Trophoblast cell (in vitro differentiated cells and primary cell): ENCODE data around the gene CFAP57.
"Not testable (repeated sequence)": the region's sequence is repeated elsewhere in the genome, so short reads cannot be mapped to it uniquely, and the experiment has no call there.

Experiments
- DNase-seq, 2 donors: peaks; one replicate each; pipeline ENCODE4 v3.0.0-alpha.2; 2016
- H2AFZ ChIP-seq: 2 replicates; pipeline ENCODE4 v1.6.1; 2013; ENCODE audit warnings: low read length, moderate library complexity, mild to moderate bottlenecking; ENCODE audit not compliant: insufficient read depth, poor library complexity
- H2AK5ac ChIP-seq: 2 replicates; pipeline ENCODE4 v1.6.1; 2013; ENCODE audit warnings: mild to moderate bottlenecking, low read length
- H2BK120ac ChIP-seq: 2 replicates; pipeline ENCODE4 v1.6.1; 2013; ENCODE audit warnings: low read length, mild to moderate bottlenecking, moderate library complexity; ENCODE audit not compliant: insufficient read depth, poor library complexity
- H2BK12ac ChIP-seq: 2 replicates; pipeline ENCODE4 v1.6.1; 2013; ENCODE audit warnings: mild to moderate bottlenecking, low read length, moderate library complexity
- H2BK5ac ChIP-seq: 2 replicates; pipeline ENCODE4 v1.6.1; 2013; ENCODE audit warnings: low read length, low read depth, moderate library complexity, mild to moderate bottlenecking; ENCODE audit not compliant: poor library complexity
- H3K14ac ChIP-seq: 2 replicates; pipeline ENCODE4 v1.6.1; 2013; ENCODE audit warnings: mild to moderate bottlenecking, low read length
- H3K18ac ChIP-seq: 2 replicates; pipeline ENCODE4 v1.6.1; 2013; ENCODE audit warnings: mild to moderate bottlenecking, low read length
- H3K23ac ChIP-seq: 2 replicates; pipeline ENCODE4 v1.6.1; 2013; ENCODE audit warnings: low read length
- H3K27ac ChIP-seq: 2 replicates; pipeline ENCODE4 v1.5.1; 2013; ENCODE audit warnings: low read depth, mild to moderate bottlenecking, inconsistent platforms, low read length, moderate library complexity
- H3K27me3 ChIP-seq: 2 replicates; pipeline ENCODE4 v1.6.1; 2013; ENCODE audit warnings: inconsistent platforms, mild to moderate bottlenecking, low read length, moderate library complexity; ENCODE audit not compliant: insufficient read depth
- H3K36me3 ChIP-seq, 2 experiments: 1 replicate in 1 of 2; 2 replicates in 1 of 2; pipeline ENCODE4 v1.6.1; 2013; ENCODE audit warnings: low read length in 2 of 2, mild to moderate bottlenecking in 2 of 2, moderate library complexity in 1 of 2; ENCODE audit not compliant: insufficient read depth in 2 of 2, control insufficient read depth in 1 of 2
- H3K4ac ChIP-seq: 2 replicates; pipeline ENCODE4 v1.6.1; 2013; ENCODE audit warnings: low read depth, mild to moderate bottlenecking, low read length, moderate library complexity
- H3K4me1 ChIP-seq, 2 experiments: 1 replicate in 1 of 2; 2 replicates in 1 of 2; pipeline ENCODE4 v1.6.1; 2013; ENCODE audit warnings: low read length in 2 of 2, mild to moderate bottlenecking in 2 of 2, moderate library complexity in 1 of 2; ENCODE audit not compliant: insufficient read depth in 2 of 2, control insufficient read depth in 1 of 2
- H3K4me2 ChIP-seq: 2 replicates; pipeline ENCODE4 v1.6.1; 2013; ENCODE audit warnings: inconsistent platforms, mild to moderate bottlenecking, low read length, moderate library complexity
- H3K4me3 ChIP-seq: 2 replicates; pipeline ENCODE4 v1.5.1; 2013; ENCODE audit warnings: mild to moderate bottlenecking, low read depth, low read length, inconsistent platforms
- H3K79me1 ChIP-seq: one replicate; pipeline ENCODE4 v1.6.1; 2013; ENCODE audit warnings: low read length
- H3K79me2 ChIP-seq: 2 replicates; pipeline ENCODE4 v1.6.1; 2013; ENCODE audit warnings: low read length, mild to moderate bottlenecking; ENCODE audit not compliant: control insufficient read depth, insufficient read depth, poor library complexity
- H3K9ac ChIP-seq: 2 replicates; pipeline ENCODE4 v1.6.1; 2013; ENCODE audit warnings: mild to moderate bottlenecking, low read length
- H3K9me3 ChIP-seq: 2 replicates; pipeline ENCODE4 v1.6.1; 2013; ENCODE audit warnings: low read depth, mild to moderate bottlenecking, control low read depth, inconsistent platforms, low read length; ENCODE audit not compliant: insufficient read depth
- H4K12ac ChIP-seq: 2 replicates; pipeline ENCODE4 v1.6.1; 2013; ENCODE audit warnings: low read depth, mild to moderate bottlenecking, low read length, moderate library complexity
- H4K8ac ChIP-seq: 2 replicates; pipeline ENCODE4 v1.6.1; 2013; ENCODE audit warnings: low read depth, mild to moderate bottlenecking, low read length, moderate library complexity
- H4K91ac ChIP-seq: one replicate; pipeline ENCODE4 v1.6.1; 2013; ENCODE audit warnings: low read depth, mild to moderate bottlenecking, low read length, moderate library complexity
- WGBS: extraction: QIAGEN DNeasy Blood & Tissue Kit; methylation state at CpG from one replicate; pipeline ENCODE4 v1.1.7; 2013; ENCODE audit warnings: missing lambda C conversion rate; ENCODE audit not compliant: insufficient read length, insufficient coverage; ENCODE audit errors: extremely low coverage; 5-methylcytosine and 5-hydroxymethylcytosine counted together

The CFAP57 gene

DNA sequence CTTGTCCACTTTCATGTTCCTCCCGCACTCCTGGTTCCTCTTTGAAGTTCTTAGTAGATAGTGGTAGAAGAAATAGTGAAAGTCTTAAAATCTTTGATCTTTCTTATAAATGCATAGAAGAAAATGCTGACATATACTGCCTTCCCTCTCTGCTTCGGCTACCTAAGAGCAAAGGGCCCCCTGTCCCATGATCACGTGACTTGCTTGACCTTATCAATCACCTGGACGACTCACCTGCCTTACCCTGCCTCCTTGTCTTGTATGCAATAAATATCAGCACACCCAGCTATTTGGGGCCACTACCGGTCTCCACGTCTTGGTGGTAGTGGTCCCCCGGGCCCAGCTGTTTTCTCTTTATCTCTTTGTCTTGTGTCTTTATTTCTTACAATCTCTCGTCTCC lies 32.8 kb upstream of the CFAP57 start:
- H3K36me3 ChIP-seq, H3K79me1 ChIP-seq, H3K9me3 ChIP-seq, H3K14ac ChIP-seq, H3K4me1 ChIP-seq, H3K18ac ChIP-seq, H3K4me3 ChIP-seq, H2BK12ac ChIP-seq, H2AK5ac ChIP-seq, H3K4me2 ChIP-seq, H2BK5ac ChIP-seq, H3K9ac ChIP-seq, H3K23ac ChIP-seq, H3K79me2 ChIP-seq, H4K12ac ChIP-seq, H2AFZ ChIP-seq, H3K27me3 ChIP-seq, H3K4ac ChIP-seq, H2BK120ac ChIP-seq, H4K8ac ChIP-seq, H3K27ac ChIP-seq, DNase-seq, H4K91ac ChIP-seq: not testable (repeated sequence)
- no CpG with 5 or more reads among the region's 8 CpGs for WGBS

DNA sequence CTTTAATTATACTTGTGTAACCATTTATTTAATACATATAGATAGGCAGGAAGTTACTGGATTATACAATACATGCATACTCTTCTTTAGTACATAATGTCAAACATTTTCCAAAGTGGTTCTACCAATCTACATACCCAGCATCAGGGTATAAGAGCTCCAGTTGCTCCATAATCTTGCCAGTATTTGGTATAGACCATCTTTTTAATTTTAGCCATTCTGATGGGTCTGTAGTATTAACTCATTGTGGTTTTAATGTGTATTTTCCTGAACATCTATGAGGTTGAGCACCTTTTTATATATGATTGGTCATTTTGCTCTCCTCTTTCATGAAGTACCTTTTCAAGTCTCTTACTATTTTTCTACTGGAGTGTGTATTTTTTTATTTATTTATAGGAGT lies 32.1 kb upstream of the CFAP57 start:
- no peaks in the 10 kb centered on the region for H3K27me3 ChIP-seq
- H3K79me2 ChIP-seq: no peaks in the 10 kb centered on the region
- no peak overlapping the region for H4K91ac ChIP-seq
- no peak for DNase-seq
- no peak overlapping the region for H4K12ac ChIP-seq
- H3K4me3 ChIP-seq: no peak overlapping the region
- H3K23ac ChIP-seq: no peak overlapping the region
- H3K79me1 ChIP-seq: no peaks in the 10 kb centered on the region
- H4K8ac ChIP-seq: no peak overlapping the region
- no peak overlapping the region for H2BK12ac ChIP-seq
- no peak overlapping the region for H2AK5ac ChIP-seq
- H2BK5ac ChIP-seq: no peak overlapping the region
- peaks cover 3% of the 10 kb centered on the region for H3K9me3 ChIP-seq
- H2BK120ac ChIP-seq: no peak overlapping the region
- H3K27ac ChIP-seq: no peak overlapping the region
- no peak overlapping the region for H3K4ac ChIP-seq
- no peak overlapping the region for H3K18ac ChIP-seq
- no peak overlapping the region for H3K9ac ChIP-seq
- no peak overlapping the region for H3K14ac ChIP-seq
- no peak overlapping the region for H2AFZ ChIP-seq
- H3K4me2 ChIP-seq: no peak overlapping the region
- no peaks in the 10 kb centered on the region for H3K36me3 ChIP-seq
- H3K4me1 ChIP-seq: peaks cover 2 to 7% of the 10 kb centered on the region in 2 experiments

DNA sequence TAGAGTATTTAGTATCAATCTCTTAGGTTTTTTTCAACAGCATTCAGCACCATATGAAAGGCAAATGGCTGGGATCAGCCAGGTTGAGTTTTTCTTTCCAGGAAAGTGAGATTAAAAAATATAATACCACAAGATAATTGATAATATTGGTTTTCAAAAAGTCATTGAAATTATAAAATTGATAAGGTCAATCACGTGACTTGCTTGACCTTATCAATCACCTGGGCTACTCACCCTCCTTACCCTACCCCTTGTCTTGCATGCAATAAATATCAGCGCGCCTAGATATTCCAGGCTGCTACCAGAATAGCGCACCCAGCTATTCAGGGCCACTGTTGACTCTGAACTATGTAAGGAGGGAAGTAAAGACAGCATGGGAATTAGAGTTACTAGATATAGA lies 31.5 kb upstream of the CFAP57 start:
- no peaks in the 10 kb centered on the region for H3K36me3 ChIP-seq
- H3K9me3 ChIP-seq: no peaks in the 10 kb centered on the region
- no peak overlapping the region for H3K4me2 ChIP-seq
- no CpG with 5 or more reads among the region's 4 CpGs for WGBS
- no peaks in the 10 kb centered on the region for H3K27me3 ChIP-seq
- no peak overlapping the region for H3K14ac ChIP-seq
- H3K9ac ChIP-seq: no peak overlapping the region
- H3K4me1 ChIP-seq: peaks cover 2 to 7% of the 10 kb centered on the region in 2 experiments
- H4K8ac ChIP-seq: no peak overlapping the region
- H2BK12ac ChIP-seq: no peak overlapping the region
- no peak overlapping the region for H2AFZ ChIP-seq
- no peak overlapping the region for H4K91ac ChIP-seq
- H2BK5ac ChIP-seq: no peak overlapping the region
- H3K27ac ChIP-seq: no peak overlapping the region
- H2BK120ac ChIP-seq: no peak overlapping the region
- no peaks in the 10 kb centered on the region for H3K79me1 ChIP-seq
- no peak for DNase-seq
- H3K23ac ChIP-seq: no peak overlapping the region
- H3K4ac ChIP-seq: no peak overlapping the region
- H3K79me2 ChIP-seq: no peaks in the 10 kb centered on the region
- no peak overlapping the region for H3K4me3 ChIP-seq
- H4K12ac ChIP-seq: no peak overlapping the region
- no peak overlapping the region for H3K18ac ChIP-seq
- H2AK5ac ChIP-seq: no peak overlapping the region

DNA sequence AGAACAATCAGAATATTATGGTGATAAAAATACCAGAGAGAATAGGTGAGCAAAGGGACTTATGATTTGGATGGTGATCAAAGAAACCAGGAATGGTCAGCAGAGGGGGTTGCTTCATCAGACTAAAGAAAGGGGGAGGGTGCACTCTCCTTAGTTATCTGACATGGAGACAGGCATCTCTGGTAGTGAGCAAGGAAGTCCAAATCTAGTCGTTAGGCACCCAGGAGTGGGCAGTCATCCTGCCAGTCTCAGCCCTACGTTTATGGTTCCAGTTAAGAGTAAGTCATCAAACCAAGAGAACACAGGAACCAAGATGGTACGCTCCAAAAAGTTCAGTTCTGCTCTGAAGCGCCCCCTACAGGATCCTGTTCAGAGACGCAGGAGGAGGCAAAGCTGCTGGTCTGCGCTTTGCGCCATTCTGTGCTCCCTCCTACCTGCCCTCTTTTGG lies 28.7 kb upstream of the CFAP57 start:
- Histone ChIP-seq H3K4ac (no peak overlapping the region), H2BK120ac (no peak overlapping the region), H3K4me2 (peak overlapping the region; percentile 10), H3K79me2 (no peaks in the 10 kb centered on the region), H3K18ac (no peak overlapping the region), H3K36me3 (no peaks in the 10 kb centered on the region), H3K9ac (no peak overlapping the region), H2AFZ (no peak overlapping the region), H4K8ac (no peak overlapping the region), H3K27me3 (no peaks in the 10 kb centered on the region), H3K14ac (no peak overlapping the region), H3K4me1 (peaks cover 3 to 7% of the 10 kb centered on the region in 2 experiments), H3K4me3 (no peak overlapping the region), H3K79me1 (no peaks in the 10 kb centered on the region), H4K12ac (no peak overlapping the region), H2BK5ac (no peak overlapping the region), H3K27ac (no peak overlapping the region), H3K23ac (no peak overlapping the region), H3K9me3 (no peaks in the 10 kb centered on the region), H2AK5ac (no peak overlapping the region), H4K91ac (no peak overlapping the region), H2BK12ac (no peak overlapping the region)
- DNase-seq: peak in 1 of 2 donors; percentile 46
- no CpG with 5 or more reads among the region's 7 CpGs for WGBS
